ENCODE data around the gene SLC20A1.

The SLC20A1 gene

GRCh38 chr2:112686348-112687217 lies 40.8 kb downstream of the SLC20A1 start:
- Histone ChIP-seq H3K9me3 (ENCODE audit: low read length) (no peaks in the 10 kb centered on the region), H3K36me3 (ENCODE audit: insufficient read depth, low read length) (no peaks in the 10 kb centered on the region), H3K4me1 (ENCODE audit: insufficient read depth, low read length, severe bottlenecking) (no peaks in the 10 kb centered on the region), H2AFZ (ENCODE audit: low read length) (no peak overlapping the region), H3F3A (ENCODE audit: insufficient read depth, low read length) (no peaks in the 10 kb centered on the region), H3K9me2 (ENCODE audit: low read depth, low read length) (no peaks in the 10 kb centered on the region), H3K9ac (ENCODE audit: low read length) (no peak overlapping the region), H4K20me1 (ENCODE audit: insufficient read depth, low read length) (no peaks in the 10 kb centered on the region), H3K27me3 (ENCODE audit: insufficient read depth, low read length) (peaks cover 4% of the 10 kb centered on the region; the same call in 1 of the 2 replicates), H3K4me3 (ENCODE audit: low read depth, low read length, poor library complexity, severe bottlenecking) (no peak overlapping the region), H3K27ac (ENCODE audit: low read depth, low read length, poor library complexity, severe bottlenecking) (no peak overlapping the region), H3K4me2 (ENCODE audit: low read length) (no peak overlapping the region), H3K79me2 (ENCODE audit: insufficient read depth, low read length) (no peaks in the 10 kb centered on the region)
- no peak for TF ChIP-seq EZH2 (IDR thresholded peaks at IDR 0.05; ENCODE audit: borderline replicate concordance, low read length)
- no peak for TF ChIP-seq CTCF (IDR thresholded peaks at IDR 0.05; ENCODE audit: low read length)

DNA sequence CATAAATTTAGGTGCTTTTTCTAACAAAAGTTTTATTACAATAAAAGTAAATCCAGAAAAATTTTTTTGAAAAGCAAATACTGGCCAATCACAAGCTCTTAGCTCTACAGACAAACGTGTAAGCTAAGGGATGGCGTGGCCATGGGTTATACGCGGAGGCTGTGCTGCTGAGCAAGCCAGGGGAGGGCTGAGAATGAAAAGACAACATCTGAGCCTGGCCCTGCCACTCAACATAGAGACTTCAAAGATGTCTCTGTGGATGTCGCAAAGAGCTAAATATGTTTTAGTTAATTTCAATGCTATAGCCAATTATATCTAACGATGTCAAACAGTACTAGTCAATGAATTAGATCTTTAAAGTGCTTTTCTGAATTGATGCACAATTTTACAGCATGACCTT lies 41.8 kb downstream of the SLC20A1 start:
- no peaks in the 10 kb centered on the region for H3F3A ChIP-seq (ENCODE audit: insufficient read depth, low read length)
- H3K79me2 ChIP-seq (ENCODE audit: insufficient read depth, low read length), result no peaks in the 10 kb centered on the region
- no peaks in the 10 kb centered on the region for H3K36me3 ChIP-seq (ENCODE audit: insufficient read depth, low read length)
- TF ChIP-seq CTCF (IDR thresholded peaks at IDR 0.05; ENCODE audit: low read length), result no peak
- no peak for TF ChIP-seq EZH2 (IDR thresholded peaks at IDR 0.05; ENCODE audit: borderline replicate concordance, low read length)
- H3K9ac ChIP-seq (ENCODE audit: low read length), result no peak overlapping the region
- no peak overlapping the region for H2AFZ ChIP-seq (ENCODE audit: low read length)
- no peak overlapping the region for H3K27ac ChIP-seq (ENCODE audit: low read depth, low read length, poor library complexity, severe bottlenecking)
- H3K4me1 ChIP-seq (ENCODE audit: insufficient read depth, low read length, severe bottlenecking), result no peaks in the 10 kb centered on the region
- no peaks in the 10 kb centered on the region for H3K9me2 ChIP-seq (ENCODE audit: low read depth, low read length)
- H4K20me1 ChIP-seq (ENCODE audit: insufficient read depth, low read length), result no peaks in the 10 kb centered on the region
- no peaks in the 10 kb centered on the region for H3K27me3 ChIP-seq (ENCODE audit: insufficient read depth, low read length)
- no peak overlapping the region for H3K4me2 ChIP-seq (ENCODE audit: low read length)
- no peak overlapping the region for H3K4me3 ChIP-seq (ENCODE audit: low read depth, low read length, poor library complexity, severe bottlenecking)
- H3K9me3 ChIP-seq (ENCODE audit: low read length), result no peaks in the 10 kb centered on the region

DNA sequence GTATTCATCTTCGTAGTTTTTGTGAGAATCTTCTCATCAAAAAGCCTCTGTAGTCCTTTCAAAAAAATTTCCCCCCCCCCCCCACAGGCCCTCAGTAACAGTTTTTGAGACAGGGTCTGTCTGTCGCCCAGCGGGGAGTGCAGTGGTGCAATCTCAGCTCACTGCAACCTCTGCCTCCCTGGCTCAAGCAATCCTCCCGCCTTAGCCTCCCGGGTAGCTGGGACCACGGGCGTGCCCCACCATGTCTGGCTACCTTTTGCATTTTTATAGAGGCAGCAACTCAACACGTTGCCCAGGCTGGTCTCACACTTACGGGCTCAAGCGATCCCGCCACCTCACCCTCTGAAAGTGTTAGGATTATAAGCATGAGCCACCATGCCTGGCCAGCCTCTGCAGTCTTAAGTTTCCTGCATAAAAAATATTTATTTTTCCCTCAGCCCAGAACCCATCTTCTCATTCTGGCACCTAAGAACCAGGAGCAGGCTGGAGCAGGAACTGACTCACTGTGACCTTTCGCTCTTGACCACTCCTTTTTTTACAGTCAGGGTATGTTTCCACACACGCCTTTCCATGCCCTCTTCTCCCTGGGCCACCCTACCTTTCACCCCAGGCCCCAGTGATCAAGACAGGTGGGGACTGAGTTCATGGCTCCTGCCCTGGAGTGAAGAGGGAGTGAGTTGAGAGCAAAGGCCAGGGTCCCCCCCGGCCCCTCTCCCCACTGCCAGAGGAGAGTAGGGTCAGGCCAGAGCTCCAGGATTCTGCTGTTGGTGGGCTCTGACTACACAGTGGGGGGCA lies 42.5 kb downstream of the SLC20A1 start:
- no peak overlapping the region for H3K27ac ChIP-seq (ENCODE audit: low read depth, low read length, poor library complexity, severe bottlenecking)
- no peaks in the 10 kb centered on the region for H3F3A ChIP-seq (ENCODE audit: insufficient read depth, low read length)
- no peak overlapping the region for H3K9ac ChIP-seq (ENCODE audit: low read length)
- no peak overlapping the region for H2AFZ ChIP-seq (ENCODE audit: low read length)
- no peak for TF ChIP-seq CTCF (IDR thresholded peaks at IDR 0.05; ENCODE audit: low read length)
- no peaks in the 10 kb centered on the region for H3K79me2 ChIP-seq (ENCODE audit: insufficient read depth, low read length)
- H3K9me2 ChIP-seq (ENCODE audit: low read depth, low read length), result no peaks in the 10 kb centered on the region
- no peaks in the 10 kb centered on the region for H3K9me3 ChIP-seq (ENCODE audit: low read length)
- H3K4me3 ChIP-seq (ENCODE audit: low read depth, low read length, poor library complexity, severe bottlenecking), result no peak overlapping the region
- H3K36me3 ChIP-seq (ENCODE audit: insufficient read depth, low read length), result no peaks in the 10 kb centered on the region
- H3K4me2 ChIP-seq (ENCODE audit: low read length), result no peak overlapping the region
- no peaks in the 10 kb centered on the region for H3K4me1 ChIP-seq (ENCODE audit: insufficient read depth, low read length, severe bottlenecking)
- H4K20me1 ChIP-seq (ENCODE audit: insufficient read depth, low read length), result no peaks in the 10 kb centered on the region
- H3K27me3 ChIP-seq (ENCODE audit: insufficient read depth, low read length), result no peaks in the 10 kb centered on the region

All from OCI-LY1 (cell line).